ENCODE results near the gene TMEM30B. TPM values are rescaled to one million over a fixed set of nuclear protein-coding genes. Genes with fewer than 3 reads are reported as not detected.

The TMEM30B gene
- total and polyA plus RNA-seq, 7 donors = 0.54 to 21.0 (median 1.4) TPM

GRCh38 chr14:61252369-61253063, 28.6 kb downstream of the TMEM30B start:
- H3K4me1 ChIP-seq = peaks cover 0 to 4% (median 0%) of the 10 kb centered on the region in 4 donors
- WGBS, 2 donors = 7 to 14% methylated on average over 7 of the region's 7 CpGs
- intact Hi-C loops (cut with DNase I) = loop anchor here (1.0 to 5.0 kb wide), 3 partner anchors 225 to 902 kb away; no protein-coding TSS in a partner anchor

GRCh38 chr14:61250063-61250462, 31.1 kb downstream of the TMEM30B start:
- peaks cover 0 to 4% (median 0%) of the 10 kb centered on the region in 4 donors for H3K4me1 ChIP-seq
- H3K36me3 ChIP-seq = no peaks in the 10 kb centered on the region
- H3K9me3 ChIP-seq = no peaks in the 10 kb centered on the region
- no peak for DNase-seq
- TF ChIP-seq POLR2A (IDR thresholded peaks at IDR 0.05) = no peak
- no peak for TF ChIP-seq EP300 (IDR thresholded peaks at IDR 0.05)
- no peak for TF ChIP-seq POLR2AphosphoS5 (IDR thresholded peaks at IDR 0.05)
- TF ChIP-seq CTCF (IDR thresholded peaks at IDR 0.05) = no peak
- H3K27ac ChIP-seq = no peak overlapping the region
- intact Hi-C loops (cut with DNase I) = loop anchor here (5.0 kb wide), 1 partner anchor 223 kb away; no protein-coding TSS in a partner anchor
- WGBS, 2 donors = 81 to 89% methylated on average over 9 of the region's 9 CpGs
- H3K27me3 ChIP-seq = no peaks in the 10 kb centered on the region
- no peak overlapping the region for H3K4me3 ChIP-seq

More at GRCh38 chr14:61252369-61253063, 28.6 kb downstream of the TMEM30B start:
- peak; percentile 47 to 68 (median 60) for TF ChIP-seq CTCF (IDR thresholded peaks at IDR 0.05)
- no peak for TF ChIP-seq POLR2AphosphoS5 (IDR thresholded peaks at IDR 0.05)
- no peak for TF ChIP-seq EP300 (IDR thresholded peaks at IDR 0.05)
- TF ChIP-seq POLR2A (IDR thresholded peaks at IDR 0.05) = no peak
- no peaks in the 10 kb centered on the region for H3K36me3 ChIP-seq
- H3K4me3 ChIP-seq = no peak overlapping the region
- no peaks in the 10 kb centered on the region for H3K9me3 ChIP-seq
- no peak overlapping the region for H3K27ac ChIP-seq
- peak; percentile 81 for DNase-seq
- no peaks in the 10 kb centered on the region for H3K27me3 ChIP-seq

GRCh38 chr14:61247935-61248334, 33.2 kb downstream of the TMEM30B start:
- intact Hi-C loops (cut with DNase I) = no loop called here
- no peaks in the 10 kb centered on the region for H3K27me3 ChIP-seq
- no peak for DNase-seq

GRCh38 chr14:61246721-61247120, 34.4 kb downstream of the TMEM30B start:
- no peak for DNase-seq
- H3K27me3 ChIP-seq = no peaks in the 10 kb centered on the region
- intact Hi-C loops (cut with DNase I) = no loop called here
- TF ChIP-seq POLR2A (IDR thresholded peaks at IDR 0.05) (no peak), CTCF (IDR thresholded peaks at IDR 0.05) (no peak), EP300 (IDR thresholded peaks at IDR 0.05) (no peak), POLR2AphosphoS5 (IDR thresholded peaks at IDR 0.05) (no peak)
- H3K4me3 ChIP-seq = no peak overlapping the region
- no peak overlapping the region for H3K27ac ChIP-seq
- no peaks in the 10 kb centered on the region for H3K36me3 ChIP-seq
- no peaks in the 10 kb centered on the region for H3K9me3 ChIP-seq
- H3K4me1 ChIP-seq = no peaks in the 10 kb centered on the region
- 78 to 87% methylated on average over 4 of the region's 4 CpGs for WGBS, 2 donors

More at GRCh38 chr14:61247935-61248334, 33.2 kb downstream of the TMEM30B start:
- Histone ChIP-seq H3K9me3 (no peaks in the 10 kb centered on the region), H3K4me1 (peaks cover 0 to 4% (median 0%) of the 10 kb centered on the region in 4 donors), H3K4me3 (no peak overlapping the region), H3K27ac (no peak overlapping the region), H3K36me3 (no peaks in the 10 kb centered on the region)
- TF ChIP-seq POLR2A (IDR thresholded peaks at IDR 0.05) (no peak), POLR2AphosphoS5 (IDR thresholded peaks at IDR 0.05) (no peak), CTCF (IDR thresholded peaks at IDR 0.05) (no peak), EP300 (IDR thresholded peaks at IDR 0.05) (no peak)
- 44 to 47% methylated on average over 1 of the region's 1 CpG for WGBS, 2 donors
